GM23248 (cell line): ENCODE measurements around the gene STT3A.

Experiments
- EZH2 ChIP-seq: fragments of 200-600 bp; sonication (generic); IDR thresholded peaks from 2 replicates; pipeline ENCODE4 v1.6.1; 2018; ENCODE audit warnings: antibody characterized with exemption, mild to moderate bottlenecking; ENCODE audit not compliant: insufficient read depth, poor library complexity, severe bottlenecking
- EZH2phosphoT487 ChIP-seq: fragments of 200-600 bp; sonication (generic); IDR thresholded peaks from 2 replicates; pipeline ENCODE4 v1.6.1; 2018; ENCODE audit warnings: antibody characterized with exemption, moderate library complexity, mild to moderate bottlenecking, low read depth; ENCODE audit not compliant: insufficient read depth

DNA sequence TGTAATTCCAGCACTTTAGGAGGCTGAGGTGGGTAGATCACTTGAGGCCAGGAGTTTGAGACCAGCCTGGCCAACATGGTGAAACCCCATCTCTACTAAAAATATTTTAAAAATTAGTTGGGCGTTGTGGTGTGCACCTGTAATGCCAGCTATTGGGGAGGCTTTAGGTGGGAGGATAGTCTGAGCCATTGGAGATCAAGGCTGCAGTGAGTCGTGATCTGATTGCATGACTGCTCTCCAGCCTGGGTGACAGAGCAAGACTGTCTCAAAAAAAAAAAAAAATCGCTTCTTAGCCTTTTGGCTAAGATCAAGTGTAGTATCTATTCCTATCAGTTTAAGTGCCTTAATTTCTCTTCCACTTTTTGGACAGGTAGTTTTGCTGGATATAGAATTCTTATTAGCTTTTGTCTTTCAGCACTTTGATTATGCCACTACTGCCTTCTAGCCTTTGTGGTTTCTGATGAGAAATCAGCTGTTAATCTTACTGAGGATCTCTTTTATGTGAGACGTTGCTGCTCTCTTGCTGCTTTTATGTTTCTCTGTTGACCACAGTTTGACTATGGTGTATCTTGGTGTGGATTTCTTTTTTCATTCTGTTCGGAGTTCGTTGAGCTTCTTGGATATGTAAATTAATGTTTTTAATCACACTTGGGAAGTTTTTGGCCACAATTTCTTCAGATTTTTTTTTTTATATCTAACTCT, 57.0 kb downstream of the STT3A start:
- no peak for TF ChIP-seq EZH2phosphoT487
- no peak for TF ChIP-seq EZH2
